ENCODE measurements around the gene CLEC10A.

Gene CLEC10A

DNA sequence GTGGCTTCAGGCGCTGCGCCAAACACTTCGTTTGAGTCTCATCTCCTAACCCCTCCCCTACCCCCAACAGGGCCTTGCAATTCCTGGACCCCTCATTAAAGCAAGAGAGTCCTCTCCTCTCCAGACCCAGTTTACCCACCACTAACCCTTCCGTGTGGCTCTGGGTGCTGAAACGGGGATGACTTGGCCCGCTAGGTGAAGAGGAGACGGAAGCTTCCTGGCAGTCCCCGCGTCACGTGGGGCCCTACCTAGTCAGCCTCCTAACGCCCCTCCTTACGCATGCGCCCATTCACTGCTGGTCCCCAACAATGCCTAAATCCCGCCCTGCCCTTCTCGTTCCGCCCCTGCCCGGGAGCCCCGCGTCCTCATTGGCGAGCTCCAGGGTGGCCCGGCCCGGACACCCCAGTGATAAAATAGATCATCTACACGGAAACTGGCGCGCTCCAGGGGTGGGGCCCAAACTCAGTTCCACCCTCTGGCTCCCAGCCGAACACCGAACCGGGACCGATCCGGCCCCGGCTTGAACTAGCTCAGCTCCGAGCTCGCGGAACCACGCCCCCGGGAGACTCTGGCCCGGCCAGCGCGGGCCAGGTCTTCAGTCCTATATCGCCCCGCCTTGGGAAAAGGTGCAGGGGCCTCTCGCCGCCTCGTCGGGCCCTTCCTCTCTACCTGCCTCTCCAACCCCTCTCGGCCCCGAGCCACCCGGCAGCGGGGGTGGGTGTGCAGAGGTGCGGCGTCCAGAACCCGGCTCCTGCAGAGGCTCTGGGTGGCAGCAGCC, 44.3 kb downstream of the CLEC10A start, which contains the start of gene SLC16A13:
TSS of gene SLC16A13 (plus strand) at position 425 of the 778 bp plus-strand sequence. CDS start 368 bp downstream, outside the sequence.
- peak; percentile 99 for DNase-seq

DNA sequence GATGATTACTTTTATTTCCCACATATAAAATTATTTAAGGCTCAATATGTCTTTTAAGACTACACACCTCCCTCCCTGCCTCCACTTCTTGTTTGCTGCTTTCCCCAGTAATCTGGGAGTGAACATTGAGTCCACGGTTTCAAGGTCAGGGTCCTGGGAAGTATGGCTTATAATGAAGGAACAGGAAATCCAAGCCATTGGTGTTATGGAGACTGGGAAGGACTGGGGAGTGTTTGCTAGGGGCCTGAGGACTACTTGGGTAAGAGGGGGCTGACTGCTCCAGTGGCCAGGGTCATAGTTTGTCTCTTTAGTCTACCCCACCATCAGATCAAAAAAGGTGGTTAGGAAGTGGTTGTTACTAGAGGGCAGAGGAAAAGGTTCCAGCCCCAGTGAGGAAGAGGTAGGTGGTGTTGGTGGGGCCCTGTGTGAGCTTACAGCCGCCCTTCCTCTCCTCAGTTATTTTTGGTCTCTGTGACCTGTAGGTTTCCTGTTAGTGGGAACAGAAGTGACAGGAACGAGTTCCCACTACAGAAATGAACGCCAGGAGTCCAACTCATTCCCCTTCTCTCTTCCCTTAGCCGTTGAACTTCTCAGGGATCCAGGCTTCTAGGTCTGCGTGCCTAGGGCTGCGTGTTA, 45.0 kb downstream of the CLEC10A start:
- peak; percentile 74 for DNase-seq

- DNase-seq = peak; percentile 65
Observed at GRCh38 chr17:7029659-7030058, 50.4 kb downstream of the CLEC10A start.

- DNase-seq = no peak
Observed at GRCh38 chr17:7029096-7029495, 51.0 kb downstream of the CLEC10A start.

- DNase-seq = no peak
Observed at GRCh38 chr17:7027335-7027734, 52.7 kb downstream of the CLEC10A start.

DNA sequence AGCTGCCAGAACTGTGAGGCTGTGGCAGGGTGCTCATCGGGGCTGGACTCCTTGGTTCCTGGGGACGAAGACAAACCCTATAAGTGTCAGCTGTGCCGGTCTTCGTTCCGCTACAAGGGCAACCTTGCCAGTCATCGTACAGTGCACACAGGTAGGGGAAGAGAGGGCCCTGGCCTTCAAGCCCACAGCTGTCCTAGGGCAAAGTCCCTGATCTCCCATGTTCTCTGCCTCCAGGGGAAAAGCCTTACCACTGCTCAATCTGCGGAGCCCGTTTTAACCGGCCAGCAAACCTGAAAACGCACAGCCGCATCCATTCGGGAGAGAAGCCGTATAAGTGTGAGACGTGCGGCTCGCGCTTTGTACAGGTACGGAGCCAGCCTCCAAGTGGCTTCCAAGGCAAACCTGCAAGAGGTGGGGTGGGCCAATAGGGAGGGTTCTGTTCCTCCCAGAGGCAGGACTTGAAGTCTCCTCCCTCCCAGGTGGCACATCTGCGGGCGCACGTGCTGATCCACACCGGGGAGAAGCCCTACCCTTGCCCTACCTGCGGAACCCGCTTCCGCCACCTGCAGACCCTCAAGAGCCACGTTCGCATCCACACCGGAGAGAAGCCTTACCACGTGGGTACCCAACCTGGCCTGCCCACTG, 53.5 kb downstream of the CLEC10A start:
- DNase-seq = no peak

GRCh38 chr17:7025245-7025644, 54.8 kb downstream of the CLEC10A start:
- DNase-seq = no peak

All from activated CD4-positive, alpha-beta T cell treated with anti-CD3 and anti-CD28 coated beads, Interleukin-2, Interleukin-6, amounts not matched to agents 100 ng/mL and 50 ng/mL, durations not matched to agents 16 hours and 8 hours (primary cell).